ENCODE data around the gene CCL13. TPM values are rescaled to one million over a fixed set of nuclear protein-coding genes. Genes with fewer than 3 reads are reported as not detected.

Gene CCL13
- total and polyA plus RNA-seq, 12 donors = 0.39 to 64.0 (median 1.4) TPM; not detected in 1

DNA sequence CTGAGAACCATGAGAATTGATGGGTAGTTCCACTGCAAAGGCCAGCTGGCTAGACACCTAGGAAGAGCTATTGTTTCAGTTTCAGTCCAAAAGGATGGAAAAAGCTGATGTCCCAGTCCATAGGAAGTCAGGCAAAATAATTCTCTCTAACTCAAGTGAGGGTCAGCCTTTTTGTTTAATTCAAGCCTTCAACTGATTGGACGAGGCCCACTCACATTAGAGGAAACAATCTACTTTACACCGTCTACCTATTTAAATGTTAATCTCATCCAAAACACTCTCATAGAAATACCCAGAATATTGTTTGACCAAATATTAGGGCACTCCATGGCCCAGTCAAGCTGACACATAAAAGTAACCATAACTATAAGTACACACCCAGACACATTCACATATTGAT lies 14.4 kb upstream of the CCL13 start:
- H3K27me3 ChIP-seq = peaks cover 0 to 9% (median 0%) of the 10 kb centered on the region in 7 donors
- H3K4me1 ChIP-seq = no peaks in the 10 kb centered on the region
- DNase-seq = no peak
- TF ChIP-seq, protein P1, sequence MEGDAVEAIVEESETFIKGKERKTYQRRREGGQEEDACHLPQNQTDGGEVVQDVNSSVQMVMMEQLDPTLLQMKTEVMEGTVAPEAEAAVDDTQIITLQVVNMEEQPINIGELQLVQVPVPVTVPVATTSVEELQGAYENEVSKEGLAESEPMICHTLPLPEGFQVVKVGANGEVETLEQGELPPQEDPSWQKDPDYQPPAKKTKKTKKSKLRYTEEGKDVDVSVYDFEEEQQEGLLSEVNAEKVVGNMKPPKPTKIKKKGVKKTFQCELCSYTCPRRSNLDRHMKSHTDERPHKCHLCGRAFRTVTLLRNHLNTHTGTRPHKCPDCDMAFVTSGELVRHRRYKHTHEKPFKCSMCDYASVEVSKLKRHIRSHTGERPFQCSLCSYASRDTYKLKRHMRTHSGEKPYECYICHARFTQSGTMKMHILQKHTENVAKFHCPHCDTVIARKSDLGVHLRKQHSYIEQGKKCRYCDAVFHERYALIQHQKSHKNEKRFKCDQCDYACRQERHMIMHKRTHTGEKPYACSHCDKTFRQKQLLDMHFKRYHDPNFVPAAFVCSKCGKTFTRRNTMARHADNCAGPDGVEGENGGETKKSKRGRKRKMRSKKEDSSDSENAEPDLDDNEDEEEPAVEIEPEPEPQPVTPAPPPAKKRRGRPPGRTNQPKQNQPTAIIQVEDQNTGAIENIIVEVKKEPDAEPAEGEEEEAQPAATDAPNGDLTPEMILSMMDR (IDR thresholded peaks at IDR 0.05) = no peak
- no peak overlapping the region for H3K27ac ChIP-seq
- intact Hi-C loops (cut with DNase I) = no loop called here
- no peaks in the 10 kb centered on the region for H3K36me3 ChIP-seq
- 64 to 97% methylated on average over 2 of the region's 2 CpGs for WGBS, 2 donors
- ATAC-seq = no peak
- H3K4me3 ChIP-seq = no peak overlapping the region
- no peaks in the 10 kb centered on the region for H3K9me3 ChIP-seq

GRCh38 chr17:34347063-34347462 lies 9.2 kb upstream of the CCL13 start:
- Histone ChIP-seq H3K27ac (no peak overlapping the region), H3K4me1 (no peaks in the 10 kb centered on the region), H3K27me3 (peaks cover 0 to 9% (median 0%) of the 10 kb centered on the region in 7 donors), H3K36me3 (no peaks in the 10 kb centered on the region), H3K4me3 (no peak overlapping the region), H3K9me3 (no peaks in the 10 kb centered on the region)
- 71 to 77% methylated on average over 4 of the region's 4 CpGs for WGBS, 2 donors
- DNase-seq = no peak
- no peak for ATAC-seq
- TF ChIP-seq, protein P1 (IDR thresholded peaks at IDR 0.05) = no peak
- intact Hi-C loops (cut with DNase I) = no loop called here

DNA sequence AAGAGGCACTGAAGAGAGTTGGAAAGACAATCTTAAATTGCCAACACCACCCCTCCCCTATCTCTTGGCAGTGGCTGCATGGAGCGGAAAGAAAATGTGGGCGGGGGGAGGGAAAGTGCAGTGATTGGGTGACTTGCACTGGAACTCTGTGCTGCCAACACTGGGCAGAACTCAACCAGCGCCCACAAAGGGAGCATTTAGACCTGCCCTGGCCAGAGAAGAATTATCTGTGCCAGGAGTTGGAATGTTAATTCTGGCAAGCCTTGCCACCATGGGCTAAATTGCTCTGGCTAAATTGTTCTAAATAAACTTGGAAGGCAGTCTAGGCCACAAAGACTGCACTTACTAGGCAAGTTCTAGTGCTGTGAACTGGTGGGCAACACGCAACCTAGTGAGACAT lies 6.5 kb upstream of the CCL13 start:
- no peaks in the 10 kb centered on the region for H3K36me3 ChIP-seq
- peaks cover 0 to 5% (median 0%) of the 10 kb centered on the region in 7 donors for H3K27me3 ChIP-seq
- no peak for ATAC-seq
- WGBS, 2 donors = 66 to 78% methylated on average over 4 of the region's 4 CpGs
- intact Hi-C loops (cut with DNase I) = no loop called here
- H3K4me1 ChIP-seq = peaks cover 0 to 4% (median 0%) of the 10 kb centered on the region in 9 donors
- H3K4me3 ChIP-seq = no peak overlapping the region
- TF ChIP-seq, protein P1 (IDR thresholded peaks at IDR 0.05) = no peak
- H3K9me3 ChIP-seq = peaks cover 0 to 16% (median 0%) of the 10 kb centered on the region in 11 donors
- no peak for DNase-seq
- H3K27ac ChIP-seq = no peak overlapping the region

DNA sequence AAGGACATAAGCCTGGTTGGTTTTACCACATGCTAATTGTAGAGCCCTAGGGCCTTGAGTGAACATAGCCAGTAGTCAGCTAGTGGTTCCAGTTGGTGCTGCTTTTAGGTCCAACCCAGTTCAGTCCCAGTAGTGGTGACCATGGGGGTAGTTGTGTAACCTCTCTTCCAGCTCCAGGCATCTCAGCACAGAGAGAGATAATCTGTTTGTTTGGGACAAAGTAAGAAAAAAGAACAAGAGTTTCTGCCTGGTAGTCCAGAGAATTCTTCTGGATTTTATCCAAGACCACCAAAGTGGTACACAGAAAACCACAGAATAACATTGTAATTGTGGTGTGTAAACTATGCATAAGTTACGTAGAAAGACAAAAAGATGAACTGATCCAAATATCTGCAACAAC lies 5.2 kb upstream of the CCL13 start:
- intact Hi-C loops (cut with DNase I) = no loop called here
- TF ChIP-seq, protein P1 (IDR thresholded peaks at IDR 0.05) = no peak
- Histone ChIP-seq H3K27ac (no peak overlapping the region), H3K4me1 (peaks cover 0 to 17% (median 0%) of the 10 kb centered on the region in 9 donors), H3K36me3 (no peaks in the 10 kb centered on the region), H3K4me3 (no peak overlapping the region), H3K27me3 (no peaks in the 10 kb centered on the region), H3K9me3 (peaks cover 0 to 16% (median 0%) of the 10 kb centered on the region in 11 donors)
- WGBS, 2 donors = 95 to 96% methylated on average over 1 of the region's 1 CpG
- ATAC-seq (no peak), DNase-seq (no peak)

Measured in heart right ventricle (tissue), 16 donors.